Hepatocyte (in vitro differentiated cells): Measurements from ENCODE around the gene BEX5.
"Not testable (repeated sequence)": the region's sequence is repeated elsewhere in the genome, so short reads cannot be mapped to it uniquely, and the experiment has no call there.

Experiments used
- EZH2phosphoT487 ChIP-seq: fragments of 200-600 bp; sonication (generic); IDR thresholded peaks from one replicate; pipeline ENCODE4 v1.6.1; 2018; ENCODE audit warnings: antibody characterized with exemption, mild to moderate bottlenecking, low read depth, moderate library complexity; ENCODE audit not compliant: unreplicated experiment, severe bottlenecking
- TF ChIP-seq, protein P1 (sequence below): fragments of 200-600 bp; sonication (generic); IDR thresholded peaks from 2 replicates; pipeline ENCODE4 v1.5.1; 2016; ENCODE audit warnings: antibody characterized with exemption, mild to moderate bottlenecking; ENCODE audit not compliant: poor library complexity

DNA sequence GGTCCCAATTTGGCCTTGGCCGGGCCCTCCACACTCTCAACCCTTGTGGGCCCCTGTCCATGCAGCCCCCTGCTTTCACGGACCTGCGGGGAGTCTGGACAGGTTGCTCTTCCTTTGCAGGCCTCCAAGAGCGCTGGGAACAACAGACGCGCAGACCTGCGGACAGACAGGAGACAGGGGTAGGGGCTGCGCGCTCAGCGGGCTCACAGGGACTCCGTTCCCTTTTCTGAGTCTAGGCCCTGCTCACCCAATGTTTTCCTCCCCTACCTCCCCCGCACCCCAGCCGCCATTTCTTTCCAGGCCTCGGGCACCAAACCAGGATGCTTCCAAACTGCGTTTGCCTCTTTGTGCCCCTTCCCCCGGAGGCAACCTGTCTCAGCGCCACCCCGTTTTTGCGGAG is 14.1 kb downstream of the BEX5 start:
- TF ChIP-seq, protein P1, sequence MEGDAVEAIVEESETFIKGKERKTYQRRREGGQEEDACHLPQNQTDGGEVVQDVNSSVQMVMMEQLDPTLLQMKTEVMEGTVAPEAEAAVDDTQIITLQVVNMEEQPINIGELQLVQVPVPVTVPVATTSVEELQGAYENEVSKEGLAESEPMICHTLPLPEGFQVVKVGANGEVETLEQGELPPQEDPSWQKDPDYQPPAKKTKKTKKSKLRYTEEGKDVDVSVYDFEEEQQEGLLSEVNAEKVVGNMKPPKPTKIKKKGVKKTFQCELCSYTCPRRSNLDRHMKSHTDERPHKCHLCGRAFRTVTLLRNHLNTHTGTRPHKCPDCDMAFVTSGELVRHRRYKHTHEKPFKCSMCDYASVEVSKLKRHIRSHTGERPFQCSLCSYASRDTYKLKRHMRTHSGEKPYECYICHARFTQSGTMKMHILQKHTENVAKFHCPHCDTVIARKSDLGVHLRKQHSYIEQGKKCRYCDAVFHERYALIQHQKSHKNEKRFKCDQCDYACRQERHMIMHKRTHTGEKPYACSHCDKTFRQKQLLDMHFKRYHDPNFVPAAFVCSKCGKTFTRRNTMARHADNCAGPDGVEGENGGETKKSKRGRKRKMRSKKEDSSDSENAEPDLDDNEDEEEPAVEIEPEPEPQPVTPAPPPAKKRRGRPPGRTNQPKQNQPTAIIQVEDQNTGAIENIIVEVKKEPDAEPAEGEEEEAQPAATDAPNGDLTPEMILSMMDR, result not testable (repeated sequence)
- not testable (repeated sequence) for TF ChIP-seq EZH2phosphoT487
